ENCODE results near the gene GAL3ST1.
A peak's percentile ranks its signal among the peaks of the same experiment; 100 is the strongest.
"Not testable (repeated sequence)": the region's sequence is repeated elsewhere in the genome, so short reads cannot be mapped to it uniquely, and the experiment has no call there.

The GAL3ST1 gene

GRCh38 chr22:30596199-30596598, 21.7 kb upstream of the GAL3ST1 start:
- no peak for FAIRE-seq

- FAIRE-seq: not testable (repeated sequence)
Measured at GRCh38 chr22:30592360-30592713, 17.9 kb upstream of the GAL3ST1 start.

DNA sequence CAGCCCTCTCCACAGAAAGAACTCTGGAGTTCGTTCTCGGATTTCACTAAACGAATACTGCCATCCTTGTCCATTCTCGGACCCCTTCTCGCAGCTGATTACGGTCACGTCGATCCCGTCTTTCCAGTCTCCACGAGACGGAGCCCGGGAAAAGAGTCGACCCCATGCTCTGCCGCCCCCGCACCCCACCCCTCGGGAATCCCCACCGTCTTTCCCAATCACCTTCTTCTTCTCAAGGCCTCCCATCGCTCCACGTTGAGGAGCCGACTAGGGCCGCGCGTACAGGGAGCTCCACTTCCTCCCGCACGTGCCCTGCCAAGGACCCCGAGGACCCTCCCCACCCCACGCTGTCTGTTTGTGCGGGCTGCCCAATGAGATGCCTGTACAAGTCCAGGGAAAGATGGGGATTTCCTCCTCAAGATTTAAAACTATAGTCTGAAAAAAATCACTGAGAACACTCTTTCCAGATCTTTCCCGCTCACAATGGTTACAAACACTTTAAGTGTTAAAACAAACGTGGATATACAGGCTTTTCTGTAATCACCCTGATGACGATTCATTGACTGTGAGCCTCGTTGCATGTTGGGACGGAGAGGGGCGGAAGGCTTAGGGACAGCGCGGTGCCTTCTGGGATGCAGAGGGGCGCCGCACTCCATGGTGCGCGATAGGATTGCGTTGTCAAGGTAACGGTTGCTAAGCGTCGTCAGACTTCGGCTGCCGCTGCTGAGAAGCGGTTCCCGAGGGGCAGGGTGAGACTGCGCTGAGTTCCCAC, 17.3 kb upstream of the GAL3ST1 start, which contains the start of gene PES1:
TSS of gene PES1 (minus strand) at position 323 of the 772 bp plus-strand sequence. CDS start at position 246, 77 bp downstream.
- peak; percentile 98 for FAIRE-seq

- FAIRE-seq: no peak
Measured at GRCh38 chr22:30591191-30591587, 16.7 kb upstream of the GAL3ST1 start.

GRCh38 chr22:30586414-30586813, 11.9 kb upstream of the GAL3ST1 start:
- no peak for FAIRE-seq

- no peak for FAIRE-seq
Measured at GRCh38 chr22:30584441-30584840, 10.0 kb upstream of the GAL3ST1 start.

DNA sequence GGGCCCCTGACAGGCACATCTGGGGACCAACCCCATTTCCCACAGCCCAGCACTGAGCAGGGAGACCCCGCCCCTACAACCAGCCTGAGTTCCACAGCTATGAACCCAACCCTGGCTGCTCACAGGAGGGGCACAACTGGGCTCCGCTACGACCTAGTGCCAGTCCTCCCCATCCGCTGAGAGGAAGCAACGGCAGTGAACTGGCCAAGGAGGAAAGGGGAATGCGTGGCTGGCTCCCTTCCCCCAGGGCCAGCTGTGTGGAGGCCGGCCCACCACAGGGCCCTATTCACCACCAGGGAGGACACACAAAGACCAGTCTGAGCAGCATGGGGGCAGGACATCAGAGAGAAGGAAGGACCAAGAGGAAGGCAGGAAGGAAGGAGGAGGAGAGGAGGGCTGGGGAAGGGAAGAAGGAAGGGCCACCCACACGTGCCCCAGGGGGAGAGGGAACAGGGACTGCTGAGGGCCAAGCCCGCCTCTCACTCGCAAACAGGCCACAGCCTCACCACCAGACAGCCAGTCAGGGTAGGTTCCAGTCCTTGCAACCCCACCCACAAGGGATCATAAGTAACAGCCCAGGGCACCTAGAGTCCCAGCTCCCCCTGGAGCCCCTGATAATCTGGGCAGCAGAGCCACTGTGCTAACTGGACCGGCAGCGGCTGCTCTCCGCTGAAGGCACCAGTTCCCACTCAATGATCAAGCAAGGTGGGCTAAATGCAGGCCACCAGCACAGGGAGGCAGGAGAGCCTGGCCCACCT, 8.5 kb upstream of the GAL3ST1 start:
- FAIRE-seq: no peak

DNA sequence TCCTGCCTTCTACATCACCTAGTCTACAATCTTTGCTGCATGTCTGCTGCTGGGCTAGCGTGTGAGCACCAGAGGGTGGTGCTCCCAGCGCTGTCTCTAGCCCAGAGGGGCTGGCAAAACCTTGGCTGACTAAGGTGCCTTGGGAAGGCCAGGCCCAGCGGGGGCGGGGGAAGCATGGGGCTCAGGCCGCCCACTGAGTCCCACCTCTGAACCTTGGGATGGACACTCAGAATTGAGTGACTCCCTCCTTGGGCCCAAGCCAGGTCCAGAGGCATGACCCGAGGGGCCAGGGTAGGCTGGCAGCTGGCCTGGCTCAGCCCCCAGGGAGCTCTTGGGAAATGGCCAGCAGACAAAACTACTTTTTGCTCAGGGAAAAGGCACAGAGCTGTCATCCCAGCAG, 7.6 kb upstream of the GAL3ST1 start:
- no peak for FAIRE-seq

- FAIRE-seq: no peak
Measured at GRCh38 chr22:30580896-30581295, 6.4 kb upstream of the GAL3ST1 start.

- no peak for FAIRE-seq
Measured at GRCh38 chr22:30578481-30578880, 4.0 kb upstream of the GAL3ST1 start.

DNA sequence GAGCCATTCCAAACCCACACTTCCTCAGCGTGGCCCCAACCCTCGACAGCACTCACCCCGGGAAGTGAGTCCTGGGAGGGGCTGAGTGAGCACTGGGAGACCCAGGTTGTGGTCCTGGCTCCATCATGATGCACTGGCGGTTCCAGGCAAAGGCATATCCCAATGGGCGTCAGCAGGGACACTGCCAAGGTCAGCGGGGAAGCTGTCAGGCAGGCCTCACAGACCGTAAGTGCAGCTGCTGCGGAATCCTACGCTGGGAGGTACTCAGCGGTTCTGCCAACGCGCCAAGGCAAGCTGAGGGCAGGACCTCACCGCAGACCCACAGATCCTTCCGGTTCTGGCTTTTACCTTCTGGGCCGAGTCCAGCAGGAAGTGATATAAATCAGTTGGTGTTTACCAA, 1.4 kb upstream of the GAL3ST1 start:
- FAIRE-seq: no peak

DNA sequence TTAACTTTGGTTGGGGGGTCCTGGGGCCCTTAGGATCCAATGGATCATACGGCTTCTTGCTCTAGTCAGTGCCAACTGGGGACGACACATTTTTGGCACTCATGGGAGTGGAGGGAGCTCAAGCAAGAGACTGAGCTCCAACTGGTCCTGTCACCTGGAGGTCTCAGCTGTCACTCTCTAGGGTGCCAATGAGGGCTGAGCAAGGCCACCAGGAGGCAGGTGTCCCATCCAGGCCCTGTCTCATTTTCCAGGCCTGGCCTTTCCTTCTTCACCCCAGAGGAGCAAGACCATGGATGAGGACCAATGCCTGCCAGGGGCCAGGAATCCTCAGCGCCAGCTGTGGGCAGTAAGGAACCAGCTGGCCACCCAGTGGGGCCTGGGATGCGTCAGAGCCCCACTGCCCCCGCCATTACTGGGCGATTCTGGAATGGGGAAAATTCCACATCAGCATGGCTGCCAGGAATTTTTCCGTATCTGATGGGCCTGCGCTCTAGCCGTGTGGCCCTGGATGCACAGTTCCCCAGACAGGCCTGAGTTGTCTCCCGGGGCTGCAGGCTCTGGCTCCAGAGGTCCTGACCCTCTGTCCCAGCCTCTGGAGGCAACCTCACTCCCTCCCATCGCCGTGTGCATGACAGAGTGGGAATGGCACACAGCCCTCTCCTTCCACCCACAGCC, 669 bp upstream of the GAL3ST1 start:
- FAIRE-seq: no peak

GRCh38 chr22:30573594-30574094, 821 bp downstream of the GAL3ST1 start:
- FAIRE-seq: no peak

GRCh38 chr22:30572840-30573593, 1.4 kb downstream of the GAL3ST1 start:
- FAIRE-seq: no peak

- FAIRE-seq: no peak
Measured at GRCh38 chr22:30572210-30572609, 2.3 kb downstream of the GAL3ST1 start.

- FAIRE-seq: no peak
Measured at GRCh38 chr22:30569674-30570202, 4.7 kb downstream of the GAL3ST1 start.

GRCh38 chr22:30568137-30568805, 6.2 kb downstream of the GAL3ST1 start:
- no peak for FAIRE-seq

- FAIRE-seq: not testable (repeated sequence)
Measured at GRCh38 chr22:30567277-30567676, 7.2 kb downstream of the GAL3ST1 start.

DNA sequence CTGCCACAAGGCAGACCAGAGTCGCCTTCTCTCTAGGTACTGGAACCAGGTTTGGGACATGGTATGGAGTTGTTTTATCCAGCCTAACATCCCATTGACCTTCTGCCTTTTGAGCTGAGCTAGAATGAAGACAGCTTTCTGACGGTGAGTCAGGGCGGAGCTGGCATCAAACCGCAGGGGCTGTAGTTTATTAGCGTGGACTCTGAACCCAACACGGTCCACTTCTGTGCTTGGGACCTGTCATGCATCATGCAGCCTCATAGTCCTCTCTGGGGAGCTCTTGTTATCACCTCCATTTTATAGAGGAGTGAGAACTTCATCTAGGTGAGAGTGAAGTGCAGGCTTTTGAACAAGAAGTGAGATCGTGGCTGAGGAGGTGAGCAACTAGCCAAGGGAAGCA, 8.3 kb downstream of the GAL3ST1 start:
- FAIRE-seq: no peak

DNA sequence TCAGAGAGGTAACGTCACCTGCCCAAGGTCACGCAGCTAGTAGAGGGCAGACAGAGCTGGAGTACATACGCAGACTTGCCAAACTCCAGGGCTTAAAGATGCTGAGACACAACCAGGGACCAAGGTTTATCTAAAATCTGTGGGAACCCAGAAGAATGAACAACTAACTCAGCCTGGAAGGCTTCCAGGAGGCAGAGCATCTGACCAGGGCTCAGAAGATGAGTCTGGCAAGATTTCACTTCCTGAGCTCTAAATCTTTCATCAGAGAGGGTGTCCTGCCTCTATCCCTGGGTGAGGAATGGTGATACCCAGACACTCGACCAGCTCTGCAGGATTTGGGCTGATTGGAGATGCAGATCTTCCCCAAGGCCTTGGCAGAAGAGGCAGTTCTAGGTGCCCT, 9.1 kb downstream of the GAL3ST1 start:
- no peak for FAIRE-seq

- no peak for FAIRE-seq
Measured at GRCh38 chr22:30564761-30565119, 9.7 kb downstream of the GAL3ST1 start.

Data from endometrium (tissue), 2 donors.